Left renal cortex interstitium (tissue), 4 donors: ENCODE results near the gene KRT25. TPM values are rescaled to one million over a fixed set of nuclear protein-coding genes. Genes with fewer than 3 reads are reported as not detected.
"Not testable (repeated sequence)": the region's sequence is repeated elsewhere in the genome, so short reads cannot be mapped to it uniquely, and the experiment has no call there.

Experiments
- DNase-seq, 4 donors: peaks; one replicate each; pipeline ENCODE4 v3.0.0-alpha.2; 2013; ENCODE audit warnings: low read depth in 4 of 4, low spot score in 2 of 4, missing footprints in 1 of 4
- polyA plus RNA-seq, 4 donors: library from polyadenylated mRNA; unstranded; fragments of 120-200 nt; gene quantifications; one replicate each; pipeline ENCODE4 v1.2.1, GENCODE V29; 2013; ENCODE audit not compliant: insufficient read length in 4 of 4

The KRT25 gene
- polyA plus RNA-seq, 4 donors = not detected

DNA sequence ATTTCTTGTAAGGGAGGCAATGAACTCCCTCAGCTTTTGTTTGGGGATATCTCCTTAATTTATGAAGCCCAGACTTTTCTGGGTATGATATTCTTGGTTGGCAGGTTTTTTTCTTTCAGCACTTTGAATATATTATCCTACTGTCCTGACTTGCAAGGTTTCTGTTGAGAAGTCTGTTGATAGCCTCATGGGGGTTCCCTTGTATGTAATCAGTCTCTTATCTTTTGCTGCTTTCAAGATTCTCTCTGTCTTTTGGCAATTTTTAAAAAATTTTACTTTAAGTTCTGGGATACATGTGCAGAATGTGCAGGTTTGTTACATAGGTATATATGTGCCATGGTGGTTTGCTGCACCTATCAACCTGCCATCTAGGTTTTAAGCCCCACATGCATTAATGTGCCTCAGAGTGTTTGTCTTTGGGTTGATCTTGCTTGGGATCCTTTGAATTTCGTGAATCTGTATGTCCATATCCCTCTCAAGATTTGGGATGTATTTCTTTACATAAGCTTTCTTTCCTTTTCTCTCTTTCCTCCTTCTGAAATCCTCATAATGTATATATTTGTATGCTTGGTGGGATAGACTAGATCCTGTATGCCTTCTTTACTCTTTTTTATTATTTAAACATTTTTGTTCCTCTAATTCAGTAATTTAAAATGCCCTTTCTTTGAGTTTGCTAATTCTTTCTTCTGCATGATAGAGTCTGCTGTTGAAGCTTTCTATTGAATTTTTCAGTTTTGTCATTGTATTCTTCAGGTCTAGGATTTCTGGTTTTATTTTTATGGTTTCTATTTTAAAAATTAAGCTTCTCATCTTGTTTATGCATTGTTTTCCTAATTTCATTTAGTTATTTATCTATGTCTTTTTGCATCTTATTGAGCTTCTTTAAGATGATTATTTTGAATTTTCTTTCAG lies 5.2 kb upstream of the KRT25 start:
- DNase-seq = no peak

DNA sequence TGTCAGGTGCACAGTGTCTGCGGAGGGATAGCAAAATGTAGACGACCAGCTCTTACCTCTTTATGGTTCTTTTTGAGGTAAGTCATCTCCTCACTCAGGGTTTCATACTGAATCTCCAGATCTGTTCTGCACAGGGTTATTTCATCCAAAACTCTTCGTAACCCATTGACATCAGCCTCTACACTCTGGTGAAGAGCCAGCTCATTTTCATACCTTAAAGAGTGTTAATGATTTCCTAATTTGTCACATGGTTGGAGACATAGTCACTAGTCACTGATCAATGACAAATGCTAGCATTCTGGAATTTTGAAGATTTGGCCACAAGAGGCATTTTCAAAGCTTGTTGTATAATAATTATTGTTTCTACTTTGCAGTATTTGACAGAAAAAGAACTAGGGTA lies 1.3 kb downstream of the KRT25 start:
- DNase-seq = no peak

- DNase-seq = no peak
These were observed 4.1 kb downstream of the KRT25 start for GRCh38 chr17:40751065-40751464.

GRCh38 chr17:40750391-40750790 lies 4.7 kb downstream of the KRT25 start:
- no peak for DNase-seq

DNA sequence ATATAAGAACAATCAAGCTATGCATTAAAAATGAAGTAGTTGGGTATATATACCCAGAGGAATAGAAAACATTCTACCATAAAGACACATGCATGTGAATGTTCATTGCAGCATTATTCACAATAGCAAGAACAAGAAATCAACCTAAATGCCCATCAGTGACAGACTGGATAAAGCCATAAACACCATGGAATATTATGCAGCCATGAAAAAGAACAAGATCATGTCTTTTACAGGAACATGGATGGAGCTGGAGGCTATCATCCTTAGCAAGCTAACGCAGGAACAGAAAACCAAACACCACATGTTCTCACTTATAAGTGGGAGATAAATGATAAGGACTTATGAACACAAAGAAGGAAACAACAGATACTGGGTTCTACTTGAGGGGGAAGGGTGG lies 6.5 kb downstream of the KRT25 start:
- DNase-seq = not testable (repeated sequence)

DNA sequence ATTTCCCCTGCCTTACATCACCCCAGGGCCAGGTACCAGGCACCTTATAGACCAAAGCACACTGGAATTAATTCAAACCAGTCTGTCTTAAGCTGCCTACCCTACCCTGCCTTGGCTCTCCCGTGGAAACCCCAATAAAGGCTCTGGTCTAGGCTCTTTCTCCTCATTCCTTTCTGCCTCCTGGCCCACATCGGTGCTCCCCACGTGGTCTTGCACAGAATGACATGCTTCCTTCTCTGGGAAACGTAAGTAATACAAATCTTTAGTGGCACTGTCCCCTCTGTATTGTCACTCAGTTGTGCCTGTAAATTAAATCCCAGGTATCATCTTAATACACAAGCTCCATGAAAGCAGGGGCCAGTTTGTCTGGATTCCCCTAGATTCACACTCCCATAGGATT lies 16.6 kb downstream of the KRT25 start:
- DNase-seq = no peak

GRCh38 chr17:40735016-40735415 lies 20.1 kb downstream of the KRT25 start:
- no peak for DNase-seq

GRCh38 chr17:40734018-40734417 lies 21.1 kb downstream of the KRT25 start:
- DNase-seq = no peak

DNA sequence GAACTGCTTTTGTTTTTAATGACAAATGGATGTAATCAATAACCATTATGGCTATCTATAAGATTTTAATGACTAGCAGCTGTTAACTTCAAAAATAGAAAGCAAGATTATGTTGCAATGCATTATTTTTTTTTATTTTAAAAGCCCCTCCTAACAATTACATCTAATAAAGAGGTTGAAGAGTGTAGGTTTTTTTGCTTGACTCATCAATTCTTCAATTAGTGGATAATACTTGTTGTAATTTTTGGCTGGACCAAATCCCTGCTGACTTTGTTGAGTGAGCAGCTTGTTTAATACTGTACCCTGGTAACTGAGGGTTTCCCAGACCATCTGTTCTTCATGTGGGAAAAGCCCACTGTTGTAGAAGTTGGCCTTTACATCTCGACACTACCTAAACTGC lies 24.2 kb downstream of the KRT25 start:
- no peak for DNase-seq

- DNase-seq = no peak
These were observed 27.5 kb downstream of the KRT25 start for GRCh38 chr17:40727447-40728231.

GRCh38 chr17:40726919-40727318 lies 28.2 kb downstream of the KRT25 start:
- no peak for DNase-seq

GRCh38 chr17:40724656-40725055 lies 30.5 kb downstream of the KRT25 start:
- DNase-seq = no peak

GRCh38 chr17:40722241-40722640 lies 32.9 kb downstream of the KRT25 start:
- DNase-seq = no peak

GRCh38 chr17:40720899-40721298 lies 34.2 kb downstream of the KRT25 start:
- DNase-seq = no peak

- DNase-seq = no peak
These were observed 36.2 kb downstream of the KRT25 start for GRCh38 chr17:40718930-40719329.

GRCh38 chr17:40717776-40718175 lies 37.4 kb downstream of the KRT25 start:
- DNase-seq = no peak

- no peak for DNase-seq
These were observed 40.7 kb downstream of the KRT25 start for GRCh38 chr17:40714473-40714872.

DNA sequence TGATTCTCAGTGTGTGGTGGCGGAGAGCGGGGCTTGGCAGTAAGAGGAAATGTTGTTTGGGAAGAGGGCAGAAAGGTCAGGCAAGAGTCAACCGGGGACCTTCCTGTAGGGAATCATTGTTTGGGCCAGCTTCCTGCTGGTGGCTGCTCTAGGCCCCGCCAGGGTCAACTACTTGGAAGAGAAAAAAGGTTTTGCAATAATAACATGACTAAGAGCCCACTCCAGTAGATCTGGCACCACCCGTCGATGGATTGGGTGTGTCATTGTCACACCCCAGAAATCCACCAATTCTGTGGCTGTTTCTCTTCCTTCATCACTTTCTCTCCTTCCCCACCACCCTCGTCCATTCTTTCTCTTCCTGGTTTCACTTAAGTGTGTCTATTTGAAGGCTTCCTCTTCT lies 47.4 kb downstream of the KRT25 start:
- DNase-seq = no peak

DNA sequence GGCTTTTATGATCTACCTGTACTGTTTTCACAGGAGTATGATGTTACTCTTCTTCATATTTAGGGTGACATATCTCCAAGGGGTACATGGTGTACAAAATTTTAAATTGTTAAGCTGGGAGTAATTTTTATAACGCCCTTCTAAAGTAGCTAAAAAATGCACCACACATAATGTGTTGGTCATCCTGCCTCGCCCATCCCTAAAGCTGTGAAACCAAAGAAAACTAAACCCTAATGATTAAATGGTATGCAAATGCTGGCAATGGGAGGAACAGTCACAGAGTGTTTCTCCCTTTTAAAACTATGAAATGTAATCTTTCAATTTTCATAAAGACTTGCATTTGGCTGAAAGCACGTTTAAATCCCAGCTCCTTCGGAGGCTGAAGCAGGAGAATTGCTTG lies 49.5 kb downstream of the KRT25 start:
- no peak for DNase-seq

GRCh38 chr17:40703652-40704051 lies 51.5 kb downstream of the KRT25 start, which contains the start of gene KRT24:
TSS of gene KRT24 (minus strand) at chr17:40703752. CDS start at chr17:40703693, 59 bp downstream.
- no peak for DNase-seq

- no peak for DNase-seq
These were observed 52.9 kb downstream of the KRT25 start for GRCh38 chr17:40702271-40702670.

DNA sequence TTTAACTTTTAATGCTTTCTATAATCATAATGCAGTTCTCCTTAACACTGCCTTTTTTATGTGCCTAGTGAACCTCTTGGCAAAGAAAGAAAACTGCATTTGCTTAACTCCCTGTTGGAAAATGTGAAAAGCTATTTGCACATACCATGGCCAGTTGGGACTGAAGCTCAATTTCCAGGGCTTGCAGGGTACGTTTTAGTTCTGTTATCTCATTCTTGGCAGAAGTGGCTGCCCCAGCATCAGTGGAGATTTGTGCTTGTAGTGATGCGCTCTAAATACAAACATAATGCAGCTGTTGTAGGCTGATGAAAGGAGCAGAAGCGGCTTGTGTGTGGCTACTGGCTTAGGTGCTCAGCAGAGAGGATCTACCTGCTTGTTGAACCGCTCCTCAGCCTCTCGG lies 55.3 kb downstream of the KRT25 start:
- no peak for DNase-seq
